ENCODE measurements around the gene CKLF.

CKLF gene

GRCh38 chr16:66600477-66600876 lies 48.1 kb downstream of the CKLF start:
- Histone ChIP-seq H3F3A (ENCODE audit: insufficient read depth) (no peaks in the 10 kb centered on the region), H3K79me2 (ENCODE audit: insufficient read depth, low read length) (no peaks in the 10 kb centered on the region), H3K9me2 (replicated peaks; ENCODE audit: insufficient read depth, low read length) (no peaks in the 10 kb centered on the region), H3K9me3 (ENCODE audit: insufficient read depth, low read length) (peaks cover 16% of the 10 kb centered on the region; the same call in 1 of the 2 replicates), H3K36me3 (ENCODE audit: low read length) (no peaks in the 10 kb centered on the region), H3K27me3 (ENCODE audit: low read length) (no peaks in the 10 kb centered on the region; the same call in 1 of the 2 replicates), H3K4me3 (ENCODE audit: insufficient read depth, low read length, poor library complexity, severe bottlenecking) (no peak overlapping the region), H4K20me1 (ENCODE audit: low read depth, low read length) (no peaks in the 10 kb centered on the region), H3K27ac (ENCODE audit: low read depth, low read length) (no peak overlapping the region), H3K4me2 (ENCODE audit: low read depth, low read length, poor library complexity, severe bottlenecking) (no peak overlapping the region), H2AFZ (ENCODE audit: low read depth, low read length, severe bottlenecking) (no peak overlapping the region), H3K9ac (ENCODE audit: low read length) (no peak overlapping the region)
- TF ChIP-seq, protein P1, sequence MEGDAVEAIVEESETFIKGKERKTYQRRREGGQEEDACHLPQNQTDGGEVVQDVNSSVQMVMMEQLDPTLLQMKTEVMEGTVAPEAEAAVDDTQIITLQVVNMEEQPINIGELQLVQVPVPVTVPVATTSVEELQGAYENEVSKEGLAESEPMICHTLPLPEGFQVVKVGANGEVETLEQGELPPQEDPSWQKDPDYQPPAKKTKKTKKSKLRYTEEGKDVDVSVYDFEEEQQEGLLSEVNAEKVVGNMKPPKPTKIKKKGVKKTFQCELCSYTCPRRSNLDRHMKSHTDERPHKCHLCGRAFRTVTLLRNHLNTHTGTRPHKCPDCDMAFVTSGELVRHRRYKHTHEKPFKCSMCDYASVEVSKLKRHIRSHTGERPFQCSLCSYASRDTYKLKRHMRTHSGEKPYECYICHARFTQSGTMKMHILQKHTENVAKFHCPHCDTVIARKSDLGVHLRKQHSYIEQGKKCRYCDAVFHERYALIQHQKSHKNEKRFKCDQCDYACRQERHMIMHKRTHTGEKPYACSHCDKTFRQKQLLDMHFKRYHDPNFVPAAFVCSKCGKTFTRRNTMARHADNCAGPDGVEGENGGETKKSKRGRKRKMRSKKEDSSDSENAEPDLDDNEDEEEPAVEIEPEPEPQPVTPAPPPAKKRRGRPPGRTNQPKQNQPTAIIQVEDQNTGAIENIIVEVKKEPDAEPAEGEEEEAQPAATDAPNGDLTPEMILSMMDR (IDR thresholded peaks at IDR 0.05; ENCODE audit: insufficient read depth, low read length, poor library complexity, severe bottlenecking), result no peak
- no peak for TF ChIP-seq EZH2phosphoT487 (conservative IDR thresholded peaks at IDR 0.05; ENCODE audit: low read length)

GRCh38 chr16:66601471-66601870 lies 49.1 kb downstream of the CKLF start:
- Histone ChIP-seq H3K9ac (ENCODE audit: low read length) (no peak overlapping the region), H3K27me3 (ENCODE audit: low read length) (no peaks in the 10 kb centered on the region; the same call in 1 of the 2 replicates), H3K4me3 (ENCODE audit: insufficient read depth, low read length, poor library complexity, severe bottlenecking) (no peak overlapping the region), H3F3A (ENCODE audit: insufficient read depth) (no peaks in the 10 kb centered on the region), H3K9me2 (replicated peaks; ENCODE audit: insufficient read depth, low read length) (no peaks in the 10 kb centered on the region), H3K27ac (ENCODE audit: low read depth, low read length) (no peak overlapping the region), H3K9me3 (ENCODE audit: insufficient read depth, low read length) (peaks cover 16% of the 10 kb centered on the region; the same call in 1 of the 2 replicates), H4K20me1 (ENCODE audit: low read depth, low read length) (no peaks in the 10 kb centered on the region), H3K36me3 (ENCODE audit: low read length) (no peaks in the 10 kb centered on the region), H3K4me2 (ENCODE audit: low read depth, low read length, poor library complexity, severe bottlenecking) (no peak overlapping the region), H2AFZ (ENCODE audit: low read depth, low read length, severe bottlenecking) (no peak overlapping the region), H3K79me2 (ENCODE audit: insufficient read depth, low read length) (no peaks in the 10 kb centered on the region)
- TF ChIP-seq EZH2phosphoT487 (conservative IDR thresholded peaks at IDR 0.05; ENCODE audit: low read length), result no peak
- TF ChIP-seq, protein P1 (IDR thresholded peaks at IDR 0.05; ENCODE audit: insufficient read depth, low read length, poor library complexity, severe bottlenecking), result no peak

GRCh38 chr16:66603537-66604375 lies 51.4 kb downstream of the CKLF start:
- TF ChIP-seq EZH2phosphoT487 (conservative IDR thresholded peaks at IDR 0.05; ENCODE audit: low read length), result no peak
- TF ChIP-seq, protein P1 (IDR thresholded peaks at IDR 0.05; ENCODE audit: insufficient read depth, low read length, poor library complexity, severe bottlenecking), result no peak
- no peak overlapping the region; the same call in 1 of the 2 replicates for H3K27ac ChIP-seq (ENCODE audit: low read depth, low read length)
- H3K9me3 ChIP-seq (ENCODE audit: insufficient read depth, low read length), result peaks cover 16% of the 10 kb centered on the region; the same call in 1 of the 2 replicates
- H3K79me2 ChIP-seq (ENCODE audit: insufficient read depth, low read length), result no peaks in the 10 kb centered on the region
- H4K20me1 ChIP-seq (ENCODE audit: low read depth, low read length), result no peaks in the 10 kb centered on the region
- peak overlapping the region; percentile 73 for H3K4me3 ChIP-seq (ENCODE audit: insufficient read depth, low read length, poor library complexity, severe bottlenecking)
- H3K27me3 ChIP-seq (ENCODE audit: low read length), result no peaks in the 10 kb centered on the region; the same call in 1 of the 2 replicates
- H3K9ac ChIP-seq (ENCODE audit: low read length), result peak overlapping the region; percentile 74
- H3F3A ChIP-seq (ENCODE audit: insufficient read depth), result no peaks in the 10 kb centered on the region
- no peaks in the 10 kb centered on the region for H3K36me3 ChIP-seq (ENCODE audit: low read length)
- peak overlapping the region; percentile 79 for H2AFZ ChIP-seq (ENCODE audit: low read depth, low read length, severe bottlenecking)
- no peaks in the 10 kb centered on the region for H3K9me2 ChIP-seq (replicated peaks; ENCODE audit: insufficient read depth, low read length)
- peak overlapping the region; percentile 74 for H3K4me2 ChIP-seq (ENCODE audit: low read depth, low read length, poor library complexity, severe bottlenecking)
